GM18873 (cell line): Measurements from ENCODE around the gene EXOC8.

ENCODE experiments used
- ATAC-seq: cut with Tn5 transposase; IDR thresholded peaks from one replicate; pipeline ENCODE4 v1.9.1; 2021; ENCODE audit warnings: mild to moderate bottlenecking, moderate library complexity, moderate number of reproducible peaks; ENCODE audit not compliant: unreplicated experiment, low FRiP score

EXOC8 gene, protein sequence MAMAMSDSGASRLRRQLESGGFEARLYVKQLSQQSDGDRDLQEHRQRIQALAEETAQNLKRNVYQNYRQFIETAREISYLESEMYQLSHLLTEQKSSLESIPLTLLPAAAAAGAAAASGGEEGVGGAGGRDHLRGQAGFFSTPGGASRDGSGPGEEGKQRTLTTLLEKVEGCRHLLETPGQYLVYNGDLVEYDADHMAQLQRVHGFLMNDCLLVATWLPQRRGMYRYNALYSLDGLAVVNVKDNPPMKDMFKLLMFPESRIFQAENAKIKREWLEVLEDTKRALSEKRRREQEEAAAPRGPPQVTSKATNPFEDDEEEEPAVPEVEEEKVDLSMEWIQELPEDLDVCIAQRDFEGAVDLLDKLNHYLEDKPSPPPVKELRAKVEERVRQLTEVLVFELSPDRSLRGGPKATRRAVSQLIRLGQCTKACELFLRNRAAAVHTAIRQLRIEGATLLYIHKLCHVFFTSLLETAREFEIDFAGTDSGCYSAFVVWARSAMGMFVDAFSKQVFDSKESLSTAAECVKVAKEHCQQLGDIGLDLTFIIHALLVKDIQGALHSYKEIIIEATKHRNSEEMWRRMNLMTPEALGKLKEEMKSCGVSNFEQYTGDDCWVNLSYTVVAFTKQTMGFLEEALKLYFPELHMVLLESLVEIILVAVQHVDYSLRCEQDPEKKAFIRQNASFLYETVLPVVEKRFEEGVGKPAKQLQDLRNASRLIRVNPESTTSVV

DNA sequence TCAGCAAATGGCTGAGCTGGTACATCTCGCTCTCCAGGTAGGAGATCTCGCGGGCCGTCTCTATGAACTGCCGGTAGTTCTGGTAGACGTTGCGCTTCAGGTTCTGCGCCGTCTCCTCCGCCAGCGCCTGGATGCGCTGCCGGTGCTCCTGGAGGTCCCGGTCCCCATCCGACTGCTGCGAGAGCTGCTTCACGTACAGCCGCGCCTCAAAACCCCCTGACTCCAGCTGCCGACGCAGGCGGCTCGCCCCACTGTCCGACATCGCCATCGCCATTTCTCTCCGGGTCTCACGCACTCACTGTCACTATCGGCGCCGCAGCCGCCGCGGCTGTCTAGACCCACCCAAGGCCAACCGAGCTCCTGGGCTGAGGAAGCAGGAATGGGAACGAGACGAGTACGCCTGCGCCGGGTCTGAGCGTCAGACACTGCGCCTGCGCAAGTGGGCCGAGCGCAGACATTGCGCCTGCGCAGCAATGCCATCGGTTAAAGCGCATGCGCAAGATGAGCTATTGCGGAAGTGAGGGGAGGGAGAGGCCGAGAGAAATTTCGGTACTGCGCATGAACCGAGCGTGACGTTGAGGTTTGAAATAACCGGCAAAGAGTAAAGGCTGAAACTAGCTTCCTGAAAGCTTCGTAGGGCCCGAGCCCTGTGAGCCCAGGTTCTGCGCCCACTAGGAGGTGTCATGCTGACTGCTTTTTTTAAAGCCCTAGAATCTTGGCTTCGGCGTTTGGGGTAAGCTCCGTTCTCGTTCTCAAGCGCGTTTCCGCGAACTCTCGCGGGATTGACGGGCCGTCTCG, at the start of gene EXOC8:
Gene EXOC8, minus strand, starts transcription at position 381 of the 798 bp plus-strand sequence. Its CDS starts 107 bp downstream, at position 274.
- peak; percentile 67 for ATAC-seq

DNA sequence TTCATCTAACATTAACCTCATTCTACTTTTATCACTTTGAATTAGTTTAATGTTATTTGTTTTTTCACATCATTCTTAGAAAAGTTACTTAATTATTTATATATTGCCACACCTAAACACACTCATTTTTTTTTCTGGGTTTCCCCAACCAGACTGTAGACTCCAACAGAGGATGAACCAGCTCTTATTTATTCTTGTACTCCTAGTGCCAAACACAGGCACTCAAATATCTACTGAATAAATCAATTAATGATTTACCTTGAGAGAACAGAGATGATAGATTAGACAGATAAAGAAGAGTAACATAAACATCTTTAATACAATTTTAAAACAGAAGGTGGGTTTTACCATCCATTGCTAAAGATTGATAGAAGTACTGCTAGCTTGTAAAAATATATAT, 48.8 kb upstream of the EXOC8 start:
- ATAC-seq = no peak

DNA sequence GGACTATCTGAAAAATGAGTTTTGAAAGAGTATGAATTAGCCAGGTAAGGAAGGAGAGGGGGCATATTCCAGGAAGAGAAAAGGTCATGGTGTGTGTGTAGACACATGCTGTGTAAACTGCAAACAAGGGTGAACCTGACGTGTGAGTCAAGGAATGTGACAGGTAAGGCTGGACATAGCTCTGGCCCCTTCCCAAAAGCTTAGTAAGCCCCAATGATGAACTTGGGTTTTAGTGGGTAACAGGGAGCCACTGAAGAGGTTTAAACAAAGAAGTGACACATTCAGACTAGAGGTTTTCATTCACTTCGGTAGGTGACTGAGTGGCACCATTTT, 47.7 kb upstream of the EXOC8 start:
- no peak for ATAC-seq

DNA sequence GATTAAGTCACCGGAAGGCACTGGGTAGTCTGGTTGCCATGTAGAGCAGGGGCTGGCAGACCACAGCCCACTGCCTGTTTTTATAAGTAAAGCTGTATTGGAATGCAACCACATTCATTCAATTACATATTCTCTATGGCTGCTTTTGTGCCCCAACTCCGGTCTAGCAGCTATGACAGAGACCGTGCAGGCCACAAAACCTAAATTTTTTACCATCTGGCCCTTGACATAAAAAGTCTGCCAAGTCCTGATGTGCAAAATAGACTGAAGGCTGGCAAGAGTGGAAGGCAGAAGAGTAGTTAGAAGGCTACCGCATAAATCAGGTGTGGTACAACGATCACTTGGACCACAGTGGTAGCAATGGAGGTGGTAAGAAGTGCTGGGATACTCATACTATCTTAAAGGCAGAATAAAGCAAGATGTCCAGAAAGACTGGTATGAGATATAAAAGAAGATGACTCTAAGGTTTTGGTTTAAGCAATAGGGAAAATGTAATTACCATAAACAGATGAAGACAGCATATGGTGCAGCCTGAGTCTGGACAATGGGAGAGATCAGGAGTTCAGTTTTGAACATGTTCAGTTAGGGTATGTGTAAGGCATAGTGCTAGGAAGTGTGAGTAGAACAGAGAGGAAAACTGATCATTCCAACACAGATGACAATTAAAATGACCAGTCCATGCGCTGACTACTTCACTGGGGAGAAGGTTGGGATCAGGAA, 47.2 kb upstream of the EXOC8 start:
- no peak for ATAC-seq

DNA sequence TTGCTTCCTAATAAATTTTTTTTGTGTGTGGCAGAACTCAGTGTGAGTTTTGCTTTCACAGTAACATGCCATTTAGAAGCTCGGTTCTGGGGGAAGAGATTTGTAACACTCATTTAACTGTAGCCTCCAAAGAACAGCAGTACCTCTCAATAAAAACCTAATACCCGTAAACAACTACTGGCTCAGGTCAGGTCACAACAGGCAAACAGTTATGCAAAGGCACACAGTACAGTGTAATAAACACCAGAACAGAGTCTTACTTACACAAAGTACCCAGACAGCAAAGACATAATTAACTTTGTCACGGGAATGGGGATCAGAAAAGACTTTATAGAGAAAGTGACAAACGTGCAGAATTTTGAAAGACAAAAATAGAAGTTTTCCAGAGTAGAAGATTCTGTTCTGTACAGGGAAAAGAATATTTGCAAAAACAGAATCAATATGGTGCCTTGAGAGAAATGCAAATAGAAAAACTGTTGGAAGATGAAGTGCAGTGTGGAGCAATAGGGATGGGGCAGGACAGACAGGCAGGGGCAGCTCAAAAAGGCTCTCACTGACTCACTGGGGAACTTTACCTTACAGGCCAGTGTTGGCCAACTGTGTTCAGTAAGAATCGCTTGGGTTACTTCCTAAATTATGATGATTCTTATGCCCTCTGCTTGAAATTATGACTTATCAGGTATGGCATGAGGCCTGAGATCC, 45.7 kb upstream of the EXOC8 start:
- ATAC-seq = no peak

DNA sequence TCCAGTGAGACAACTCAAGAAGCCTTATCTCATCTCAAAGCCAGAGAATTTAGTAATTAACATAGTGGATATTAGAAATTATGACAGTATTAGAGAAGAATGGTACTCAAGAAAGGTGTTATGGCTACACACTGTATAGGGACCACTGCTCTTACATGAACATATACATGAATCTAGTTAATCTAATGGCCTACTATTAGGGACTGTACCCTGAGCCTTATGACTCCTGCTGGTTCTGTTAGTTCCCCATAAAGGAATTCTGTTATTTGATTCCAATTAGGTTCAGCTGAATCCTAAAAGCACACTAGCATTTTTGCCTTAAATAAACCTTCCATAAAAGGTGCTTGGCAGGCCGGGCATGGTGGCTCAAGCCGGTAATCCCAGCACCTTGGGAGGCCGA, 44.8 kb upstream of the EXOC8 start:
- ATAC-seq = no peak

DNA sequence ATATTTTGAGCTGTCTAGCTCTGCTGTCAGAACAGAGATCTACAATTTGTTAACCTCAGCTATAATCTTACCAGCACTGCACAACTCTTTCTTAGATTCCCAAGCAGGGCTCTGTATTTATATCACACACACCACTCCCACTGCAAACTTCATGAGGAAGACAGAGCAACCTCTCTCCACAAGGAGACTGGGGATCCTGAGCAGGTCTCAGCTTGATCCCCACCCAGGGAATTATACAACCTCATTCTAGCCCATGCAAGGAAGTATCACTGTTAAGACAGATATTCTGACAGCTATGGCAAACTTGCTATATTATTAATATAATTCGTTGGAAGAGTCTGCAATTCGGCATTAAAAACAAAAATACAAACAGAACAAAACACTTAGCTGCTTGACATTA, 44.1 kb upstream of the EXOC8 start:
- ATAC-seq = no peak

DNA sequence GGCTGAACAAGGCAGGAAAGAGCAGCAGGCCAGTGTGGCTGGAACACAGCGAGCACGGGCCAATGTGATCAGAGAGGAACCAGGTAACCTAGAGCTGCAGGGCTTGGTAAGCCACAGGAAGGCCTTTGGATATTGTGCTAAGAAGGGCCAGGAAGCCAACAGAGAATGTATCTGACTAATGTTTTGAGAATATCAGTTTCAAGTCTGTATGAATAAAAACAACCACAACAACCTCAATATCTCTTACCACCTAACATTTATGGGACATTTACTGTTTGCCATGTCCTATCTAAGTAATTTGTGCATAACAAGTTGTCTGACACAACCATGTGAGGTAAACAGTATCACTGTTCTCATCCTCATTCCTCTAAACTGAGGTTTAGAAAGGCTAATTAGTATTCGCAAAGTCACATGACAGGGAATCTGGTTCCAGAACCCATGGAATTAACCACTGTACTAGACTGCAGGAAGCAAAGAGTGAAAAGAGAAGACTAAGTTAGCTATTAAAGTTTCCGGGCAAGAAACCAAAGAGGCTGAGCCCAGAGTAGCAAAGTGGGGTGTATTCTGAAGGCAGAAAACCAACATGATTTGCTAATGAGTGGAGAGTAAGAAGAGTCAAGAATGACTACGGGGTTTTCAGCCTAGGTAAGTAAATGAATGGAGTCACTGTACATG, 39.4 kb upstream of the EXOC8 start:
- ATAC-seq = no peak

DNA sequence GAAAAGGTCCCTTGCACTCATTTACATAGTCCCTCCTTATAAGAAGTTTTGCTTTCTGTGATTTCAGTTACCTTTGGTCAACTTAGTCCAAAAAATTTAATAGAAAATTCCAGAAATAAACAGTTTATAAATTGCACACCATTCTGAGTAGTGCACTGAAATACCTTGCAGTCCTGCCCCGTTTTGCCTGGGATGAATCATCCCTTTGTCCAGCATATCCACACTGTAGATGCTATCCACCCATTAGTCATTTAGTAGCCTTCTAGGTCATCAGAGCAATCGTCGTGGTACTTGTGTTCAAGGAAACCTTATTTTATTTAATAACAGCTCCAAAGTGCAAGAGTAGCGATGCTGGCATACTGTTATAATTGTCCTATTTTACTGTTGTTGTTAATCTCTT, 38.4 kb upstream of the EXOC8 start:
- ATAC-seq = no peak

DNA sequence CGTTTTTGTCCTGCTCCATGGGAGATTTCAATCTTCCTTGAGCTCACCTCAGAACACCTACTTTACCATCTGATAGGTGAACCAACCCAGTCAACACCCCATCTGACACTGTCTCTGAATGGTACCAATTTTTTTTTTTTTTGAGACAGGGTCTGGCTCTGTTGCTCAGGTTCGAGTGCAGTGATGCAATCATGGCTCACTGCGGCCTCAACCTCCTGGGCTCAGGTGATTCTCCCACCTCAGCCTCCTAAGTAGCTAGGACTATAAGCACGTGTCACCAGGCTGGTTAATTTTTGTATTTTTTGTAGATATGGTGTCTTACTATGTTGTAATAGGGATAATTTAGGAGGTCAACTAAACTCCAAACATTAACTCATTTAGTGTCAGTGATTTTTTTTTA, 36.7 kb upstream of the EXOC8 start:
- ATAC-seq = no peak

DNA sequence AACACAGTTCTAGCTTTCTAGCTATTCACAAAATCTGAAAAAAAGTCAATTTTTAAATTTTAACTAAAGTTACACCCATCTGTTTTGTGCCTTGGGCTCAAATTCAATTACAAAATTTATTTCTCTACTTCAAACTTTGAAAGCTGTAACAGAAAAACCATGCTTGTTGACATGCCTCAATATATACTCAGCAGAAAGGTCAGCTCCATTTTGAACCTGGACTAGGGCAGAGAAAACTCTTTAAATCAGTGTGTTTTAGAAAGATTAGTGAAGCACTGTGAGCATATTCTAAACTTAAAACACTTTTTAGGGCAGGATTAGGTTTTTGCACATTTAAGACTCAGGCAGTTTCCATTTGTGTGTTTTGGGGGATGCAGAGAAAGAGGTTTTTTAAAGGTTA, 34.8 kb upstream of the EXOC8 start:
- ATAC-seq = no peak

DNA sequence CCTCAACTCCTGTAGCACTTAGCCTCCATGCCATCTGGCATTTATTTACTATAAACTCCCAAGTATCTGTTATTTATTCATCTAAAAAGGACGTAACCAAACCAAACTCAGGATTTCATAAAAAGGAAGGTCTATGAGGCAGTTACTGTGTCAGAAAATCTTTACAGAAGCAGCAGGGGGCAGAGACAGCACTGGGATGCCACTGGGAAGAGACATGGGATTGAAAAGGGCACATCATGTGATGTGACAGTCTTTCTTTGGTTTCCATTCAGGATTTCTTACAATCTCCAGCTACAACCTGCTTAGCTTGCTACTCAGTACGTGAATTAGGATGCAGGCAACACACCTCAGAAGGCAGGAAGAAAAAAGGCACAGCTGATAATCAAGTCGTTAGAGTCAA, 31.6 kb upstream of the EXOC8 start:
- ATAC-seq = no peak

DNA sequence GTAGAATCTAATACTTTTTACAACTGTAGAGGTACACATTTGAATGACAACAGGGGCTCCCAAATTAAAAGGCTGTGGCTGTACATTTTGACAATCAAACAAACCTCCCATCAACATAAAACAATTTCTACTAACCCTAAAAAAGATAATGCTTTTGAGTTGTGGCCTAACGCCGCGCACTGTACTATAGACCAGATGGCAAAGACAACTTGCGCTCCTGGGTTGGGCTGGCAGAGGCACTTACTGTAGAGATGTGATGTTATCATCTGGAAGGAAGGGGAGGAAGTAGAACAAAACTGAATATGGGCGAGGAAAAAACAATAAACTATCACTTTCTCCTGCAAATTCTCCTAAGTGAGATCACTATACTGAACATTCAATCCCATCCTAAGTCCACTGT, 26.5 kb upstream of the EXOC8 start:
- no peak for ATAC-seq

DNA sequence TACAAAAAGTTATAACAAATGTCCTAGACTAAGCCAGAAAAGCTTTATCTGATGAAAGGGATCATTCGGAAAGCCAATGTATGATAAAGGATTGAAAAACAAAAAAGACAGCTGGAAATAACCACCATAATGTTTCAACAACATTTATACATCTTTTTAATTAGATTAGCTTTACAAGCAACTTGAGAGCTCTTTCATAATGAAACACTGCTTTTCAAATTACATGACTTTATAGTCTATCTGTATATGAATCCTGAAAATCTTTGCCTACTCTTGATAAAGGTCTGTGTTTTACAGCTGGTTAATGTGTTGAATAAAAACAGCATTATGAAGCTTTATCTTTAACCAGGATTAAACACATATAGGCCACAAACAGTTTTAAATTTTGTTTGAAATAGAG, 26.0 kb upstream of the EXOC8 start:
- no peak for ATAC-seq

DNA sequence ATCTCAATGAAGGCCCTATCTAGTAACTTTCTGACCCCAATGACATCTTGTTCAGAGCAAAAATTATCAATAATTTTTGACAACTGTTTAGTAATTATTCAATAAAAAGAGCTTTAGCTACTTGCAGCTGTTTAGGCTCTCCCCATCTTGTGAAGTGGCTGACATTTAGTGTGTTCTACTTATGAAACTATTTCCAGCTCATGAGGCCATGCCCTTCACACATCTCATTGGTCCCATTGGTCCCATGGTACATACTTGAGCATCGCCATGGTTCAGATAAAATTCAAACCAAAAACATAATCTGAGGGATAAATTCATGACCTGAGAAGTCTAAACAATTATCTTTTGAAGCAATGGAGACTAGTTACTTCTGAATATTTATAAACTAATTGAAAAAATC, 24.7 kb upstream of the EXOC8 start:
- no peak for ATAC-seq

DNA sequence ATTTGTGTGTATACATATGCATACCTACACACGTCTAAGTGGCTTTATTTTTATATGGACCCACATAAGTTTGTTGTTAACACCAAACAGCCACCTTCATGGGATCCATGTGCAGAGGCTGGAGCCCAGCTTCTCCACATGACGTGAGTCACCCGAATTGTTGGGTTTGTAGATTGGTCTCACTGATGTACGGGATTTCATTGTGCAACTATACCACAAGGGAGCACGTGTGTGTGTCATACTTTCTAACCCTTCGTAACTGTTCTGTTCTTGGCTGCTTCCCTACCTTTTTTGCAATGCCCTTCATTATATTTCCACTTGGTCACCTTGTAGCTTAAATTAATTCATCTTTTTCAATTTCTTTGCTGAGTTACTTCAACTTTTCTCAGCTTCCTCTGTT, 21.5 kb upstream of the EXOC8 start:
- ATAC-seq = no peak

DNA sequence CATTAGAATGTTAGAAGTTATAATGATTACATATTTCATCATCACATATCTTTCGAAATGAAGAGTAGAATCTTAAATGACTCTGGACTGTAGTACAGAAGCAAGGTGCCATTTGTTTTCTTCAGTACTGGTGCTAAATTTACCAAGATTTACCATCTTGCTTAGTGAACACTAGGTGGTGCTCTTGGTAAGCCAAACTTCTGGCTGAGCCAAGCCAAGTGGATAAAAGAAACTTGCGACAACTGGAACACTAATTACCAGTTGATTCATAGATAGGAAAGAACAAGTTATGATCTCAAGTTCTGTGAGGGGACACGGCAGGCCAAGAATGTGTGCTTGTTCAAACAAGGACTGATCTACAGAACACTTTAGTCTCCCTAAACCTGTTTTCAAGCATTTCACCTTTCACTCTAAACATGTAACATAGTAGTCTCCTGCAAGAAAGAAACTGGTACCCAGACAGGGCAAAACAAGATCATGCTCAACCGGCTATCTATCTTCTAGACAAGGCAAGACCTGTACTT, 20.2 kb upstream of the EXOC8 start:
- ATAC-seq = peak; percentile 81

DNA sequence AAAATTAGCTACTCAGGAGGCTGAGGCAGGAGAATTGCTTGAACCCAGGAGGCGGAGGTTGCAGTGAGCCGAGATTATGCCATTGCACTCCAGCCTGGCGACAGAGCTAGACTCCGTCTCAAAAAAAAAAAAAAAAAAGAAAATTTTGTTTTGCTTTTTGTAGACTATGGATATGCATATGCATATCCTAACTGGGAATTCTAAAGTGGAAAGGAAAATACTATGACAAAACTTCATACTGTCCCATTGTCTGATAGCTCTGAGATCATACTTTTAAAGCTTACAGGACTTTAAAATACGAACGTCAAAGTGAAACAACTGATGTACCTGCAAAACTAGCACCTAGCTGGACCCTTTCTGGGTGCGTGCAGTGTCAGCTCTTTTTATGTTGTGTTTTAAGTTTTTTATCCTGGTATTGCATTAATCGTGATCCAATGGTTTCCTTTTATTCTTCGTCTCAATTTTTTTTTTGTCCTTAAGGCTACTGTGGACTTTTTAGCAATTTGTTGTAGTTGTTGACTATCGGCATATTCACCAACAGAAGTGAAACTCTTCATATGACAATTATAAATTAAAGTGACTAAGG, 19.6 kb upstream of the EXOC8 start:
- ATAC-seq = no peak

DNA sequence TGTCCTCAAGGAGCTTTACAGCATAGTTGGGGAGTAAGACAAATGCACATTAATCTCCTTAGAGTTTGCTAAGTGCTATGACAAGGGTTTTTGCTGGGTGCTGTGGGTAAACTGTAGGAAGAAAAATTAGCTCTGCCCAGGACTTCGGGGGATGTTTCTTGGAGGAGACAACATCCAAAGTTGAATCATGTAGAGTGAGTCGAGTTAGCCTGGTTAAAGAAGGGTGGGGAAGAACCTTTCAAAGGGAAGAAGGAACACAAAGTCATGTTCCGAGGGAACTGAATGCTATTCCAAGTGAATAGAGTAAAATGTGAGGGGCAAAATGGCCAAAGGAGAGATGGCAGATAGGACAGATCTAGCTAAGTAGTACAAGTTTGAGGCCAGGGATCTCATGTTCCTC, 17.5 kb upstream of the EXOC8 start:
- ATAC-seq = no peak
